Peyer's patch (tissue), 4 donors: ENCODE results near the gene DST.

Experiments used
- POLR2A ChIP-seq, 2 donors: fragments of 450-650 bp; IDR thresholded peaks; one replicate each; pipeline ENCODE4 v1.5.1; 2017; ENCODE audit warnings: antibody characterized with exemption in 2 of 2, mild to moderate bottlenecking in 2 of 2, moderate library complexity in 2 of 2
- TF ChIP-seq, protein P1 (sequence below), 6 experiments: fragments of 450-650 bp in 4 of 6; fragments of 200-600 bp in 2 of 6; sonication (generic) in 1 of 6; IDR thresholded peaks; one replicate each; pipeline ENCODE4 v1.5.1; 2017 to 2019; ENCODE audit warnings: antibody characterized with exemption in 6 of 6, mild to moderate bottlenecking in 3 of 6, moderate library complexity in 1 of 6

GRCh38 chr6:56424064-56424463 lies 218.6 kb downstream of the DST start:
- TF ChIP-seq, protein P1, sequence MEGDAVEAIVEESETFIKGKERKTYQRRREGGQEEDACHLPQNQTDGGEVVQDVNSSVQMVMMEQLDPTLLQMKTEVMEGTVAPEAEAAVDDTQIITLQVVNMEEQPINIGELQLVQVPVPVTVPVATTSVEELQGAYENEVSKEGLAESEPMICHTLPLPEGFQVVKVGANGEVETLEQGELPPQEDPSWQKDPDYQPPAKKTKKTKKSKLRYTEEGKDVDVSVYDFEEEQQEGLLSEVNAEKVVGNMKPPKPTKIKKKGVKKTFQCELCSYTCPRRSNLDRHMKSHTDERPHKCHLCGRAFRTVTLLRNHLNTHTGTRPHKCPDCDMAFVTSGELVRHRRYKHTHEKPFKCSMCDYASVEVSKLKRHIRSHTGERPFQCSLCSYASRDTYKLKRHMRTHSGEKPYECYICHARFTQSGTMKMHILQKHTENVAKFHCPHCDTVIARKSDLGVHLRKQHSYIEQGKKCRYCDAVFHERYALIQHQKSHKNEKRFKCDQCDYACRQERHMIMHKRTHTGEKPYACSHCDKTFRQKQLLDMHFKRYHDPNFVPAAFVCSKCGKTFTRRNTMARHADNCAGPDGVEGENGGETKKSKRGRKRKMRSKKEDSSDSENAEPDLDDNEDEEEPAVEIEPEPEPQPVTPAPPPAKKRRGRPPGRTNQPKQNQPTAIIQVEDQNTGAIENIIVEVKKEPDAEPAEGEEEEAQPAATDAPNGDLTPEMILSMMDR (IDR thresholded peaks at IDR 0.05): no peak
- no peak for TF ChIP-seq POLR2A (IDR thresholded peaks at IDR 0.05)
